Colonic mucosa (tissue), 4 donors: ENCODE data around the gene WDR89. TPM values are rescaled to one million over a fixed set of nuclear protein-coding genes. Genes with fewer than 3 reads are reported as not detected.

Experiments
- DNase-seq: peaks from one replicate; pipeline ENCODE4 v3.0.0-alpha.2; 2020
- H3K27ac ChIP-seq: fragments of 200-600 bp; one replicate; pipeline ENCODE4 v1.8.0; 2021
- H3K27me3 ChIP-seq: fragments of 200-600 bp; one replicate; pipeline ENCODE4 v1.8.0; 2021
- H3K36me3 ChIP-seq: fragments of 200-600 bp; one replicate; pipeline ENCODE4 v1.8.0; 2021
- H3K4me1 ChIP-seq: fragments of 200-600 bp; one replicate; pipeline ENCODE4 v1.8.0; 2021; ENCODE audit warnings: mild to moderate bottlenecking
- H3K4me3 ChIP-seq: fragments of 200-600 bp; one replicate; pipeline ENCODE4 v1.8.0; 2021
- H3K9ac ChIP-seq, 2 donors: one replicate each; pipeline ENCODE4 v1.7.0; 2013; ENCODE audit warnings: control low read depth in 2 of 2, low read depth in 2 of 2, low read length in 2 of 2
- H3K9me3 ChIP-seq: fragments of 200-600 bp; one replicate; pipeline ENCODE4 v1.8.0; 2021
- CTCF ChIP-seq: fragments of 200-600 bp; IDR thresholded peaks from one replicate; pipeline ENCODE4 v1.8.0; 2022; ENCODE audit warnings: antibody characterized with exemption, mild to moderate bottlenecking
- intact Hi-C: fragments of 100-400 bp; cut with DNase I; formaldehyde crosslinking; loops from one replicate; pipeline ENCODE4 v1.14.1; 2022
- total RNA-seq, 2 donors: library from RNA; stranded (reverse); fragmentation: NEBNext Ultra II Directional in 1 of 2; extraction: Animal tissue kit (Norgen Biotek cat#: 25700) in 1 of 2; gene quantifications; one replicate each; pipeline ENCODE4 v1.2.1, GENCODE V29; 2021
- donor health status: healthy.
- donor health status: DM: no; HTN: no; CAD: no.
- donor health status: DM: no; HTN: no; CAD: no.

WDR89 gene
- total RNA-seq, 2 donors from 2014 or later = 7.9 to 12.0 TPM

- Histone ChIP-seq H3K36me3 (no peaks in the 10 kb centered on the region), H3K27ac (no peak overlapping the region), H3K27me3 (no peaks in the 10 kb centered on the region), H3K9ac (no peak overlapping the region), H3K4me1 (no peaks in the 10 kb centered on the region), H3K4me3 (no peak overlapping the region), H3K9me3 (no peaks in the 10 kb centered on the region)
- DNase-seq = no peak
- intact Hi-C loops = no loop called here
- TF ChIP-seq CTCF = no peak
Observed at GRCh38 chr14:63581491-63581890, 60.2 kb downstream of the WDR89 start.

- H3K36me3 ChIP-seq = no peaks in the 10 kb centered on the region
- H3K9ac ChIP-seq = no peak overlapping the region
- no peak for TF ChIP-seq CTCF
- no peak overlapping the region for H3K27ac ChIP-seq
- H3K27me3 ChIP-seq = no peaks in the 10 kb centered on the region
- no peaks in the 10 kb centered on the region for H3K4me1 ChIP-seq
- no peak for DNase-seq
- no peak overlapping the region for H3K4me3 ChIP-seq
- intact Hi-C loops = no loop called here
- no peaks in the 10 kb centered on the region for H3K9me3 ChIP-seq
Observed at GRCh38 chr14:63578300-63578699, 63.4 kb downstream of the WDR89 start.

- DNase-seq = no peak
- no peak overlapping the region for H3K27ac ChIP-seq
- H3K9ac ChIP-seq = no peak overlapping the region
- H3K4me3 ChIP-seq = no peak overlapping the region
- no peaks in the 10 kb centered on the region for H3K27me3 ChIP-seq
- no peak for TF ChIP-seq CTCF
- intact Hi-C loops = no loop called here
- no peaks in the 10 kb centered on the region for H3K9me3 ChIP-seq
- no peaks in the 10 kb centered on the region for H3K4me1 ChIP-seq
- H3K36me3 ChIP-seq = no peaks in the 10 kb centered on the region
Observed at GRCh38 chr14:63573581-63573980, 68.1 kb downstream of the WDR89 start.

GRCh38 chr14:63565448-63565847 is 76.2 kb downstream of the WDR89 start:
- intact Hi-C loops = no loop called here

GRCh38 chr14:63564318-63564717 is 77.4 kb downstream of the WDR89 start:
- peak; percentile 27 for DNase-seq
- Histone ChIP-seq H3K4me3 (no peak overlapping the region), H3K9ac (no peak overlapping the region), H3K9me3 (no peaks in the 10 kb centered on the region), H3K4me1 (no peaks in the 10 kb centered on the region), H3K27ac (no peak overlapping the region), H3K36me3 (no peaks in the 10 kb centered on the region), H3K27me3 (no peaks in the 10 kb centered on the region)
- no peak for TF ChIP-seq CTCF
- intact Hi-C loops = no loop called here

More at GRCh38 chr14:63565448-63565847, 76.2 kb downstream of the WDR89 start:
- Histone ChIP-seq H3K4me3 (no peak overlapping the region), H3K27me3 (no peaks in the 10 kb centered on the region), H3K9me3 (no peaks in the 10 kb centered on the region), H3K4me1 (no peaks in the 10 kb centered on the region), H3K9ac (no peak overlapping the region), H3K27ac (no peak overlapping the region), H3K36me3 (no peaks in the 10 kb centered on the region)
- no peak for DNase-seq
- no peak for TF ChIP-seq CTCF
